ENCODE data around the gene MAML2. TPM values are rescaled to one million over a fixed set of nuclear protein-coding genes. Genes with fewer than 3 reads are reported as not detected.

The MAML2 gene
- total RNA-seq, 4 donors from 2014 or later: 19.0 to 36.4 (median 31.4) TPM

DNA sequence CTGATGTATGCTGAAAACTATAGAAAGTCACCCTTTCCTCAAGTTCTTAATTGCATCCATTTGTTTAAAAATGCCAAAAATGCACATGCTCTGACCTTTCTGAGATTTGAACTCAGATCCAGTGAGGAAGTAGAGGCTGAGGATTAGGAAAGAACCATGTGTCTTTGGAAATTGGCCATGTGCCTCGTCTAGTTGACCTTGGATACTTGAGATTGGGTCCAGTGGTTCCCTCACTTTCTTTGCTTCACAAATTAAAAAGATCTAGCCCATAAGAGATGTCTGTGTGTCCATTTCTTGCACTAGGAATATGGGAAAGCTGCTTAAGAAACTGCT, 128.3 kb downstream of the MAML2 start:
- peak overlapping the region; percentile 69 to 76 (median 73) for H3K27ac ChIP-seq
- no peak overlapping the region for H3K4me3 ChIP-seq (replicated peaks in 1 of 3)
- H3K36me3 ChIP-seq: no peaks in the 10 kb centered on the region
- no peaks in the 10 kb centered on the region for H3K27me3 ChIP-seq
- 18 to 19% methylated on average over 1 of the region's 1 CpG for WGBS, 2 donors
- TF ChIP-seq POLR2A (IDR thresholded peaks at IDR 0.05): no peak
- TF ChIP-seq, protein P1, sequence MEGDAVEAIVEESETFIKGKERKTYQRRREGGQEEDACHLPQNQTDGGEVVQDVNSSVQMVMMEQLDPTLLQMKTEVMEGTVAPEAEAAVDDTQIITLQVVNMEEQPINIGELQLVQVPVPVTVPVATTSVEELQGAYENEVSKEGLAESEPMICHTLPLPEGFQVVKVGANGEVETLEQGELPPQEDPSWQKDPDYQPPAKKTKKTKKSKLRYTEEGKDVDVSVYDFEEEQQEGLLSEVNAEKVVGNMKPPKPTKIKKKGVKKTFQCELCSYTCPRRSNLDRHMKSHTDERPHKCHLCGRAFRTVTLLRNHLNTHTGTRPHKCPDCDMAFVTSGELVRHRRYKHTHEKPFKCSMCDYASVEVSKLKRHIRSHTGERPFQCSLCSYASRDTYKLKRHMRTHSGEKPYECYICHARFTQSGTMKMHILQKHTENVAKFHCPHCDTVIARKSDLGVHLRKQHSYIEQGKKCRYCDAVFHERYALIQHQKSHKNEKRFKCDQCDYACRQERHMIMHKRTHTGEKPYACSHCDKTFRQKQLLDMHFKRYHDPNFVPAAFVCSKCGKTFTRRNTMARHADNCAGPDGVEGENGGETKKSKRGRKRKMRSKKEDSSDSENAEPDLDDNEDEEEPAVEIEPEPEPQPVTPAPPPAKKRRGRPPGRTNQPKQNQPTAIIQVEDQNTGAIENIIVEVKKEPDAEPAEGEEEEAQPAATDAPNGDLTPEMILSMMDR (IDR thresholded peaks at IDR 0.05): no peak
- H3K4me1 ChIP-seq: peaks cover 22 to 37% of the 10 kb centered on the region in 2 donors
- intact Hi-C loops (cut with DNase I): no loop called here
- H3K9me3 ChIP-seq: no peaks in the 10 kb centered on the region
- peak; percentile 13 to 23 for DNase-seq

DNA sequence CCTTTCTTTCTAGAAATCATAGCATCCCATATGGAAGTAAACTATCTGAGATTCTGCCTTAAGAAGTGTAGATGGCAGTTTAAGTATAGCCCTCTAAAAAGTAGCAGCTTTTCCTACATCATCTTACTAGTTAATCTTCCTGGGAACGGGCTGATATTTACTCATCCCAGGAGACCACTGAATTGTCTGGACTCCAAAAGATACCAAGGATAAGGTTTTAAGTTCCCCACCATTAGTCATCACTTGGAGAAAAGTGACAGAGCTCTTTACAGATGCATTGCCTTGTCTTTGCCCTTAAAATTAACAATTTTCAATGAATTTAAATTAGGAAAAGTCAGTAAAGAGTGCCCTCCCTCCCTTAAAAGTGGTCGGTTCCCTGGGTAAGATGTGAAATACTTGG, 129.5 kb downstream of the MAML2 start:
- Histone ChIP-seq H3K4me3 (replicated peaks in 1 of 3) (no peak overlapping the region), H3K4me1 (peaks cover 22 to 35% of the 10 kb centered on the region in 2 donors), H3K27ac (peak overlapping the region in 2 of 3 donors; percentile 30 to 73), H3K27me3 (no peaks in the 10 kb centered on the region), H3K9me3 (no peaks in the 10 kb centered on the region), H3K36me3 (no peaks in the 10 kb centered on the region)
- no peak for TF ChIP-seq POLR2A (IDR thresholded peaks at IDR 0.05)
- TF ChIP-seq, protein P1 (IDR thresholded peaks at IDR 0.05): no peak
- no peak for DNase-seq
- intact Hi-C loops (cut with DNase I): no loop called here
- WGBS, 2 donors: 52 to 61% methylated on average over 2 of the region's 2 CpGs

DNA sequence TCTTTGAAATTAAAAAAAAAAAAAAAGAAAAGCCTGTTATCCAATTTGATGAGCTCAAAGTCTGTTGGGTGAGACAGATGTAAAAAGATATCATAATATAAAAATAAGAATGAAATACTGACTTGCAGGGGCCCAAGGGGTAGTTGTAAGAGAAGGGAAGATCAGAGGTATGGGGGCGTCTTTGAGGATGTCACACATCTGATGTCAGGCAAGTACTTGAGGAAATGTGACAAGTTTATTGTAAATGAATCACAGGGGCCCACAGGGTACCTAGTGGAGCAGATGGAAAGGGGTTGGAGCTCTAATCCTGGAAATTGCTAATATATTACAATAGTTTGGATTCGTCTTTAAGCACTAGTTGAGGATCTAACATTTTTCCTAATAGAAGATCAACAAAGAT, 131.6 kb downstream of the MAML2 start:
- WGBS, 2 donors: 93 to 94% methylated on average over 2 of the region's 2 CpGs
- H3K4me1 ChIP-seq: peaks cover 21 to 41% of the 10 kb centered on the region in 2 donors

DNA sequence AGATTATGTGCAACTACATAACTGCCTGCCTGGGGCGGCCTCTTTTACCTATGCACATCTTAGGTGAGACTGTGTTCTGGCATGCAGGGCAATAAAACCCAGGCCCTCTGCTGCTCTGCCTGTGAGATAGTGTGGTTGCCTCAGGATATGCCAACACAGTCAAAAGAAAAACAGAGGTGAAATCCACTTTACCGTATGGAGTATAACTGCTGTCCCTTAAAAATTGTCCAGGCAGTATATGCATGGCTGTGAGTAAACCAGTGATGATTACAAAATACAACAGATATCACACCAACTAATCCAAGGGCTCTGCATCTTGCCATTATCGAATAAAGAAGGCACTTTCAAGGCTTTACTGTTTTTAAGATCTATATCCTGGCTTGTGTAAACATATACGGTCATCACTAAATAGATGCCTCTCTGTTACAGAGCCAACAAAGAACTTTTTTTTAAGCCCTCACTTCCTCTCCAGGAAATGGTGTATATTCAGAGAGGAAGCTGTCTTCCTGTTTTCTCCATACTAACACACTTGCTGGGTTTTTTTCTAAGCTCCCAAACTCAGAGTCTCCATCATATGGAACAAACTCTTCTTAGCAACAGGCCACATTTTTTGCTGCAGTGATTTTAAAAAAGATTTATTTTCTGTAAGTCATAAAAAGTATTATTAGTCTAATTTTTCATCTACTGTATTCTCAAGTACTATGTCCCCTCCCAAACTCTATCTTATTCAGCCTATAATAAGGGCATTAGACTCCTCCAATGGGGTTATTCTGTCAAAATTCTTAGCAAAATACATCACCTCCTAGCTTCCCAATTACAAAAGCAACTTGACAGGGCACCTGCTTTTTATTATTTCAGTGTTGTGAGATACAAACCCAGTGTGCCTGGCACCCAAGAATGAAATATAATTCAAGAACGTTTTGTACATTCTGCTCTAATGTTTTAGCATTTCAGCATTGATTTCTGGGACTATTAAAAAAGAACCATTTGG, 135.2 kb downstream of the MAML2 start:
- Histone ChIP-seq H3K4me3 (replicated peaks in 1 of 3) (no peak overlapping the region), H3K9me3 (no peaks in the 10 kb centered on the region), H3K27ac (peak overlapping the region in 2 of 3 donors; percentile 1 to 47), H3K4me1 (peaks cover 0 to 15% of the 10 kb centered on the region in 2 donors), H3K36me3 (no peaks in the 10 kb centered on the region), H3K27me3 (no peaks in the 10 kb centered on the region)
- 76 to 77% methylated on average over 5 of the region's 5 CpGs for WGBS, 2 donors
- TF ChIP-seq POLR2A (IDR thresholded peaks at IDR 0.05): no peak
- TF ChIP-seq, protein P1 (IDR thresholded peaks at IDR 0.05): no peak
- no peak for DNase-seq
- intact Hi-C loops (cut with DNase I): no loop called here

More for the DNA sequence above, 131.6 kb downstream of the MAML2 start:
- intact Hi-C loops (cut with DNase I): no loop called here
- no peaks in the 10 kb centered on the region for H3K36me3 ChIP-seq
- DNase-seq: no peak
- no peak for TF ChIP-seq POLR2A (IDR thresholded peaks at IDR 0.05)
- TF ChIP-seq, protein P1 (IDR thresholded peaks at IDR 0.05): no peak
- H3K9me3 ChIP-seq: no peaks in the 10 kb centered on the region
- H3K27ac ChIP-seq: peak overlapping the region in 1 of 3 donors; percentile 23
- no peak overlapping the region for H3K4me3 ChIP-seq (replicated peaks in 1 of 3)
- H3K27me3 ChIP-seq: no peaks in the 10 kb centered on the region

DNA sequence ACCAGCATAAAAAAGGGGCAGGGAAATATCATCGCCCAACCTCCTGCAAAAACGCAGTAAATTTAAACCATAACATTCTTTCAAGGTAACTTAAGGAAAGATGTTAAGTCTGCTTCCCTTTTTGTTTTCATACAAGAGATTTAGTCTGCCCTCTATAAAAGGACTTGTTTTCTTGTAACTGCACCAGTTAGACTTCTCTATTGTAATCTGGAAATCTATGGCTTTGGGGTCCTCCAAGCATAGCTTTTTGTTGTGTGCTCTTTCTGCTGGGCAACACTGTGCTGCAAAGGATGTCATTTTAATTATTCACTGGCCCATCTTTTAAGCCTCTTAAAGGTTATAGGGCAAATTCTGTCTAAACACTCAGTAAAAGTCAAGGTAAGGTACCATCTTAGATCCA, 136.0 kb downstream of the MAML2 start:
- H3K4me3 ChIP-seq (replicated peaks in 1 of 3): no peak overlapping the region
- H3K27me3 ChIP-seq: no peaks in the 10 kb centered on the region
- no peaks in the 10 kb centered on the region for H3K36me3 ChIP-seq
- intact Hi-C loops (cut with DNase I): no loop called here
- no peak overlapping the region for H3K27ac ChIP-seq
- no peak for DNase-seq
- TF ChIP-seq POLR2A (IDR thresholded peaks at IDR 0.05): no peak
- TF ChIP-seq, protein P1 (IDR thresholded peaks at IDR 0.05): no peak
- no peaks in the 10 kb centered on the region for H3K9me3 ChIP-seq
- peaks cover 0 to 7% of the 10 kb centered on the region in 2 donors for H3K4me1 ChIP-seq
- 96% methylated on average over 2 of the region's 2 CpGs for WGBS, 2 donors
